Small intestine (tissue), 7 donors: ENCODE results near the gene SEC16A. TPM values are rescaled to one million over a fixed set of nuclear protein-coding genes. Genes with fewer than 3 reads are reported as not detected.

Source experiments
- DNase-seq, 2 donors: peaks; one replicate each; pipeline versions ENCODE4 v3.0.0 to v3.0.0-alpha.2; 2013
- FAIRE-seq: peaks from 2 replicates; lab custom pipeline; 2012; peaks lifted over from hg19 to GRCh38; lab: Jason Lieb, UNC
- H3K27ac ChIP-seq, 3 donors: one replicate each; pipeline ENCODE4 v1.5.1; 2013; ENCODE audit warnings: low read length in 2 of 3, mild to moderate bottlenecking in 2 of 3, control low read depth in 1 of 3, inconsistent platforms in 1 of 3, low read depth in 1 of 3, moderate library complexity in 1 of 3
- H3K27me3 ChIP-seq, 3 donors: one replicate each; pipeline ENCODE4 v1.6.1; 2013; ENCODE audit warnings: low read length in 3 of 3, inconsistent platforms in 1 of 3; ENCODE audit not compliant: control insufficient read depth in 3 of 3, insufficient read depth in 3 of 3
- H3K36me3 ChIP-seq, 3 donors: one replicate each; pipeline ENCODE4 v1.6.1; 2013; ENCODE audit warnings: low read length in 3 of 3, inconsistent platforms in 1 of 3, low read depth in 1 of 3, mild to moderate bottlenecking in 1 of 3, moderate library complexity in 1 of 3; ENCODE audit not compliant: control insufficient read depth in 3 of 3, insufficient read depth in 2 of 3
- H3K4me1 ChIP-seq, 3 donors: one replicate each; pipeline ENCODE4 v1.6.1; 2013; ENCODE audit warnings: low read length in 2 of 3, inconsistent platforms in 1 of 3, low read depth in 1 of 3, mild to moderate bottlenecking in 1 of 3, moderate library complexity in 1 of 3; ENCODE audit not compliant: control insufficient read depth in 3 of 3, insufficient read depth in 2 of 3
- H3K4me3 ChIP-seq, 3 donors: one replicate each; pipeline ENCODE4 v1.5.1; 2013; ENCODE audit warnings: low read length in 3 of 3, control low read depth in 1 of 3, inconsistent platforms in 1 of 3, low read depth in 1 of 3, mild to moderate bottlenecking in 1 of 3, moderate library complexity in 1 of 3
- H3K9me3 ChIP-seq, 2 donors: one replicate each; pipeline ENCODE4 v1.6.1; 2013; ENCODE audit warnings: low read depth in 1 of 2, low read length in 1 of 2; ENCODE audit not compliant: control insufficient read depth in 2 of 2, insufficient read depth in 1 of 2
- WGBS, 3 donors: extraction: QIAGEN DNeasy Blood & Tissue Kit; methylation state at CpG; one replicate each; pipeline ENCODE4 v1.1.7; 2013; 5-methylcytosine and 5-hydroxymethylcytosine counted together
- polyA plus RNA-seq, 4 donors: library from polyadenylated mRNA; stranded (reverse) in 3 of 4; unstranded in 1 of 4; fragments of 200-250 nt in 3 of 4; fragments of 120-200 nt in 1 of 4; gene quantifications; one replicate each; pipeline versions ENCODE4 v1.2.1 to v1.2.3, GENCODE V29; 2013
- donor health status: healthy with polysubstance abuse.
- donor health status: control.
- donor health status: control.
- donor health status: Bipolar disorder and iron deficiency.
- donor health status: healthy.

SEC16A gene
- polyA plus RNA-seq, 4 donors = 37.4 to 54.8 (median 39.7) TPM

DNA sequence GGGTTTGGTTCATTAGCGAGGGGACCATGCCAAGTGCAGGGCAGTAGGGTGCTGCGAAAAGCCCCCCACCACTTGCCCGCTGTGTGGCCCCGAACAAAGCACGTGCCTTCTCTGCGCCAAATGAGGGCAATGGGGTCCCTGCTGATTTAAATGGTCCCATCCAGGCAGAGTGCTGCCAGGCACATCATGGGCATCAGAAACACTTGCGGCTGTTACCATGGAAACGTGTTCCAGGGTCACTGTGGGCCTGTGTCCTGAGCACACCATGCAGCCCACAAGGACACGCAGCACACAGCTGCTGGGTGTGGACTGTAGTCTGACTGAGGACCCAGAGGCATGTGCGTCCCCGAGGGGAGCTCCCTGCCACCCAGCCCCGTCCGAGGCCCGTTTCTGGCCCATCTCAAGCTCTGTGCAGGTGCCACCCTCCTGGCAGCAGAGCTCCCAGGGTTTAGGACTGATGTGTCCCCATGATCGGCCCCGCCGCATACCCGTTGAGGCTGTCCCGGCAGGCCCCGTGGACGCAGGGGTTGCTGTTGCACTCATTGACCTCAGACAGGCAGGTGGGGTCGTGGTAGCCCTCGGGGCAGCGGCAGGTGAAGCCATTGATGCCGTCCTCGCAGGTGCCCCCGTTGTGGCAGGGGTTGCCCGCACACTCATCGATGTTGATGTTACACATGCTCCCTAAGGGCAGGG, 31.3 kb upstream of the SEC16A start:
- Histone ChIP-seq H3K36me3 (peaks cover 23 to 99% (median 33%) of the 10 kb centered on the region in 3 donors), H3K9me3 (no peaks in the 10 kb centered on the region), H3K27me3 (no peaks in the 10 kb centered on the region), H3K4me3 (no peak overlapping the region), H3K4me1 (peaks cover 0 to 4% (median under 1%) of the 10 kb centered on the region in 3 donors), H3K27ac (no peak overlapping the region)
- no peak for DNase-seq
- WGBS, 3 donors = 90 to 92% (median 91%) methylated on average over 29 of the region's 29 CpGs
- FAIRE-seq = no peak

GRCh38 chr9:136513191-136513590, 30.4 kb upstream of the SEC16A start:
- H3K36me3 ChIP-seq = peaks cover 26 to 99% (median 32%) of the 10 kb centered on the region in 3 donors
- no peak for FAIRE-seq
- WGBS, 3 donors = 96 to 99% (median 97%) methylated on average over 16 of the region's 16 CpGs
- H3K27me3 ChIP-seq = no peaks in the 10 kb centered on the region
- no peaks in the 10 kb centered on the region for H3K9me3 ChIP-seq
- no peaks in the 10 kb centered on the region for H3K4me1 ChIP-seq
- no peak overlapping the region for H3K27ac ChIP-seq
- no peak for DNase-seq
- no peak overlapping the region for H3K4me3 ChIP-seq

- 59 to 76% (median 75%) methylated on average over 12 to 13 of the region's 13 CpGs for WGBS, 3 donors
- Histone ChIP-seq H3K4me3 (no peak overlapping the region), H3K4me1 (no peaks in the 10 kb centered on the region), H3K27ac (peak overlapping the region in 2 of 3 donors; percentile 37 to 72), H3K36me3 (peaks cover 30 to 99% (median 34%) of the 10 kb centered on the region in 3 donors), H3K9me3 (no peaks in the 10 kb centered on the region), H3K27me3 (no peaks in the 10 kb centered on the region)
- FAIRE-seq (no peak), DNase-seq (no peak)
Measured at GRCh38 chr9:136512651-136513071, 29.8 kb upstream of the SEC16A start.

GRCh38 chr9:136511670-136512592, 29.1 kb upstream of the SEC16A start:
- Histone ChIP-seq H3K4me1 (no peaks in the 10 kb centered on the region), H3K36me3 (peaks cover 30 to 99% (median 37%) of the 10 kb centered on the region in 3 donors), H3K27ac (peak overlapping the region in 2 of 3 donors; percentile 37 to 72), H3K4me3 (no peak overlapping the region), H3K27me3 (no peaks in the 10 kb centered on the region), H3K9me3 (no peaks in the 10 kb centered on the region)
- FAIRE-seq = no peak
- DNase-seq = no peak
- WGBS, 3 donors = 83 to 94% (median 90%) methylated on average over 46 of the region's 46 CpGs

DNA sequence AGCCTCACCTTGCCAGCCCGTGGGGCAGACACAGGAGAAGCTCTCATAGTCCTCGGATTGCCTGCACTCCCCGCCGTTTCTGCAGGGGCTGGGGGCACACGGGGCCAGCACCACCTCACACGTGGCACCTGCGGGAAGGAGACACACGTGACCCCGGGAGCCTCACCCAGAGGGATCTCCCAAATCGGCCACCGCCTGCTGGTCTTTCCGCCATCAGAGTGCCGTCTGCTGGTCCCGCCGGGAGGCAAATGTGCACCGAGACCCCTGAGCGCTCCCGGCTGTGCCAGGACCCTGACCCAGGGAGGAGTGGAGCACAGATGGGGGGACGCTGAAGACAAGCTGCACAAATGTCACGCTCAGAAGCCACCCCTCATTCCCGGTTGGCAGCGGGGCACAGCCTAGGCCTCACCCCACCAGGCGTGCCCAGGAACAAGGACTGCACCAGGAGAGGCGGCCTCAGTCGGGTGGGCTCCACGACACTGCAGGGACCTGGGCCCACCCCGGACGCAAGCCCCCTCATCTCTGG, 28.4 kb upstream of the SEC16A start:
- FAIRE-seq (no peak), DNase-seq (no peak)
- H3K4me1 ChIP-seq = no peaks in the 10 kb centered on the region
- no peaks in the 10 kb centered on the region for H3K27me3 ChIP-seq
- H3K9me3 ChIP-seq = no peaks in the 10 kb centered on the region
- 84 to 93% (median 92%) methylated on average over 27 to 28 of the region's 28 CpGs for WGBS, 3 donors
- peak overlapping the region in 2 of 3 donors; percentile 28 to 72 for H3K27ac ChIP-seq
- H3K4me3 ChIP-seq = no peak overlapping the region
- H3K36me3 ChIP-seq = peaks cover 26 to 99% (median 39%) of the 10 kb centered on the region in 3 donors

GRCh38 chr9:136510561-136510960, 27.7 kb upstream of the SEC16A start:
- WGBS, 3 donors = 89 to 94% (median 94%) methylated on average over 26 of the region's 26 CpGs
- peaks cover 29 to 99% (median 40%) of the 10 kb centered on the region in 3 donors for H3K36me3 ChIP-seq
- DNase-seq = no peak
- H3K27me3 ChIP-seq = no peaks in the 10 kb centered on the region
- no peak for FAIRE-seq
- H3K9me3 ChIP-seq = no peaks in the 10 kb centered on the region
- peak overlapping the region in 1 of 3 donors; percentile 72 for H3K27ac ChIP-seq
- no peak overlapping the region for H3K4me3 ChIP-seq
- H3K4me1 ChIP-seq = no peaks in the 10 kb centered on the region

DNA sequence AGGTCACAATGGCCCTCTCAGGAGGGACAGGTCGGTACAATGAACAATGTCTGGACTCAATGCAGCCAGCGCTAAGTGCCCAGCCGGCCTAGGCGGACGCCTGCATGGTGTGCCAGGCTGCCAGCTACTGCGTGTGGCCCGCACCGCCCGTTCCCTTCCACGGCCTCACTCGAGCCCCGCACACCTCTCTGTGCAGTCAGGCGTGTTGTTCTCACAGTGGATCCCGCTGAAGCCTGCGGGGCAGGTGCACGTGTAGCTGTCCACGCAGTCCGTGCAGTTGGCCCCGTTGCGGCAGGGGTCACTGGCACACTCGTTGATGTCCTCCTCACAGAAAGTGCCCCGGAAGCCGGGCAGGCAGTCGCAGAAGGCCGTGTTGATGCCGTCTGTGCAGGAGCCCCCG, 26.7 kb upstream of the SEC16A start:
- no peaks in the 10 kb centered on the region for H3K4me1 ChIP-seq
- H3K36me3 ChIP-seq = peaks cover 28 to 99% (median 44%) of the 10 kb centered on the region in 3 donors
- 90 to 93% (median 91%) methylated on average over 27 of the region's 27 CpGs for WGBS, 3 donors
- no peak overlapping the region for H3K4me3 ChIP-seq
- no peak for DNase-seq
- peak overlapping the region in 1 of 3 donors; percentile 0 for H3K27ac ChIP-seq
- no peaks in the 10 kb centered on the region for H3K27me3 ChIP-seq
- no peak for FAIRE-seq
- no peaks in the 10 kb centered on the region for H3K9me3 ChIP-seq
